SH-SY5Y (cell line): ENCODE data around the gene FGF13.

ENCODE experiments used
- GATA2 ChIP-seq: IDR thresholded peaks from 2 replicates; pipeline ENCODE4 v1.6.1; 2011; ENCODE audit warnings: mild to moderate bottlenecking, low read depth, low read length
- GATA3 ChIP-seq: IDR thresholded peaks from 2 replicates; pipeline ENCODE4 v1.6.1; 2011; ENCODE audit warnings: low read depth, mild to moderate bottlenecking, low read length, moderate library complexity

FGF13 gene

DNA sequence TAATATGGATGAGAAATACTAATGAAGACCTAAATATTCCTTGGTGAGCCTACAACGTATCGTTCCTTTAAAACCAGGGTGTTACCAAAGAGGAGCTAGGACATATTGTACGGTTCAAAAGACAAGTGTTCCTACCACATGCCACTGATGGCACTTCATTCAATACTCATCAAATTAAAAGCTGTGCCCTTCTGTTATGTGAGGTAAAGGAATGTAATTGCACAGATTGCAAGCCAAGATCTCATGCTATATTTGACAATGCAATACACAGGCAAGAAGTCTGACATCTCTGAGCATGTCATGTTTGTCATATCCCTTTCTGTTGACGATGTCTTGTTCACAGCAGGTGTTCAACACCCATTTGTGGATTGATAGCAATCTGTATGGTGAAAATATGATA is 6.9 kb downstream of the FGF13 start:
- TF ChIP-seq GATA2 (no peak), GATA3 (no peak)

DNA sequence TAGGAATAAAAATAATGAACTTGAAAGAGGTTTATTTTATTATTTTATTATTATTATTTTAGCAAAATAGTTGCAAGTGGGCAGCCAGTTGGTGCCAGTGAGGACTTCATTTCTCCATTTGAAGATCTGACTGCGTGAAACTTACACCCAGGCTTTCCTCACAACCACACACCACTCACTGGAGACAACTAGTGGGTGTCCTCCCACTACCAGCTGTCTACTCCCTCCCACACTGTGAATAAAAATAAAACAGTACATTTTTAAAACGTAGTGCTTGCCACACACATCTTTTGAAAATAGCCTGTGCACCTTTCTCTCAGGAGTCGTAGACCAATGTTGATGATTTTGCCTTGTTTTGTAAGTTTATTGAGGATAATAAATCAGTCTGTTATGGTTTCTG is 7.4 kb downstream of the FGF13 start:
- no peak for TF ChIP-seq GATA3
- TF ChIP-seq GATA2: no peak

DNA sequence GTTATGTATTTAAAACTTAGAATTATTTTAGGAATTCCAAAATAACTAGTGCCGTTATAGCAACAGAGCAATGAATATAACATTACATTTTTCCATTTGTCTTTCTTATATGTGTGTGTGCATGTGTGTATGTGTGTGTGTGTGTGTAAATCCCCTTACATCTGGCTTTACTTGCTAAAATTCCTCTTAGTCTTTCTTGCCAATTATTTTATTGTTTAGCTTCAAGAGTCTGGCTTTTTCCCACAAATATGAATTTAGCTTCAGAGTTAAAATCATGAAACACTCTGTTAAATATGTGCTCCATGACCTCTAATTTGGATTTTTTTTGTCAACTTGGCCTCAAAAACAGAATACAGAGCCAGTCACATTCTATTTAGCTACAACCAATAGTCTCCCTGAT is 18.9 kb downstream of the FGF13 start:
- no peak for TF ChIP-seq GATA3
- no peak for TF ChIP-seq GATA2

GRCh38 chrX:138691186-138691585 is 20.3 kb downstream of the FGF13 start:
- no peak for TF ChIP-seq GATA3
- TF ChIP-seq GATA2: no peak

DNA sequence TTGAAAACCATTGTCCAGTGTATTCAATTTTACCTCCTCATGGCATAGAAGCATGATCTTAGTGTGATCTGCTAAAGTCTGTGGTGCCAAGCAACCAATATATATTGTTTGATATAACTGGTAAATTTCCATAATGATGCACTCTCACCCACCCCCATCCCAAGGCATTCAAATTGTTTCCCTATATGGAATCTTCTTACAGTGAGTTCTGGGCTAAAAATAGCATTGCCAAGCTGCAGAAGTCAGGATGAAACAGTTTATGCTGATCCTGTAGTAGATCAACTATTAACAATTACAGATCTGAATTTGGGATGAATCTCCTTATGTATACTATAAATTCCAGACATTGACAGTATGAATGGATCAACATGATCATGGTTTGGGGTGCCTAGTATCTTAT is 20.9 kb downstream of the FGF13 start:
- TF ChIP-seq GATA2 (no peak), GATA3 (no peak)

DNA sequence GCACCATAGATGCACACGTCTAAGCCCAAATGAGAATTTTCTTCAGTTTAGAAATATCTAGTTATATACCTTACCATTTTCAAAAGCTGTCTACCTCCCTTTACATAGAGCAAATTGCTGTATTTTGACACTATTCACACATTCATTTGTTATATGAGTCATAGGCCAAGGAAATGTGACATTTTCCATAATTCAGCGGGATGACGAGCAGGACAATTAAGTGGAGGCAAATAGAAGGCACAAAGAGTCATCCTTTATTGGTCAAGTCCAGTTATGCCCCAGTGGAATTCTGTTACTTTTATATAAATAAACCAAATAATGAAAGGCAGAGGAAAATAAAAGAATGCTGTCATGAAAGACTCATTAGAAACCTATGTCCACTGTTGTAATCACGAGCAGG is 27.9 kb downstream of the FGF13 start:
- TF ChIP-seq GATA3: no peak
- TF ChIP-seq GATA2: no peak

DNA sequence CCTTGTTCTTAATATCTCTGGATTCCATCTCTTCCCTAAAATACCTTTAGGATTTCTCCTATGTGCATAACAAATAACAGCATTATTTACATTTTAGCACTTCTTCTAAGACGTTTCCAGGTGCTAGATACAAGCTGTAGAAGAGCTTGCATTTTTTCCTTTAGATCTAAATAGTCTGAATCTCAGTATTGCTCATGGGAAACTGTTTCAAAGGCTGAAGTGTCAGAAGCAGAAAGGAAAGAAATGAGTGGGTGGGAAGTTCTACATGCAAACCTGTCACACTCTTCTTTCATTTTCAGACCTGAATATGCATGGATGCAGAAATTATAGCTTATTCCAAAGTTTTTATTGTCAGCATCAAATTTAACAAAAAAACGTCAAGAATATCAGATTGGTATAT is 41.8 kb downstream of the FGF13 start:
- TF ChIP-seq GATA3 (no peak), GATA2 (no peak)

GRCh38 chrX:138664466-138664865 is 47.1 kb downstream of the FGF13 start:
- no peak for TF ChIP-seq GATA3
- TF ChIP-seq GATA2: no peak

DNA sequence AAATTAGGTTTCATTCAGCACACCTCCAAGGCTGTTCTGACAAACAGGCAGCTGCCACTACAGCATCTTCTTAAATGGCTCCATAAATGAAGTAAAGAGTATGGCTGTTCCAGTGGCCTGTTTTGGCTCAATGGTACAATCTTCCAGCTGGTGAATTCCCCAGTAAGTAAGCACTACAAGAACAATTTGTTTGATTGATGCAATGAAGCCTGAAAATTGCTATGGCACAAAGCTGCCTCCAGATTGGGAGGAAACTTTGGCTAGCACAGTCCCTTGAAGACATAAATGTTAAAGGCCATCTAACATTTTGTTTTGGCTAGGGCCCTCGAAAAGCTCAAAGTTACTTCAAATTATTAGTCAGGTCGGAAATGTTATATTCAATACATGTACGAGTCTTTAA is 47.5 kb downstream of the FGF13 start:
- TF ChIP-seq GATA2 (no peak), GATA3 (no peak)

DNA sequence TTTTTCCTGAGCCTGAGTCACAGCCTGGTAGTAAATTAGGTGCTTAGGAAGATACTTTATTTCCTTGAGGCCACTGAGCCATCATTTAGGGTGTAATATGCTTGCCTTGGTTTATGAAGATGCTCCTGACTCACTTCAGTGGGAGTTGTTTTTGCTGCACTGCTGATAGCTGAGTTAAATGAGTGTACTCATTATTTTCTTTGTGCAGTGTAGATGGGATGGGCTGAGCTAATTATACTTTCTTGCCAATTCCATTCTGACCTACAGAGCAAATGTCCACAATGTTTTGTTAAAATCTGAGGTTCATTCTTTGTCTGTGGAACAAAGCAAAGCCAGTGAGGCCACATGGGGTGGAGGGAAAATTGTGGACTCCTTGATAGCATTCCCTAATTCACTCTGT is 60.0 kb downstream of the FGF13 start:
- TF ChIP-seq GATA2 (no peak), GATA3 (no peak)

DNA sequence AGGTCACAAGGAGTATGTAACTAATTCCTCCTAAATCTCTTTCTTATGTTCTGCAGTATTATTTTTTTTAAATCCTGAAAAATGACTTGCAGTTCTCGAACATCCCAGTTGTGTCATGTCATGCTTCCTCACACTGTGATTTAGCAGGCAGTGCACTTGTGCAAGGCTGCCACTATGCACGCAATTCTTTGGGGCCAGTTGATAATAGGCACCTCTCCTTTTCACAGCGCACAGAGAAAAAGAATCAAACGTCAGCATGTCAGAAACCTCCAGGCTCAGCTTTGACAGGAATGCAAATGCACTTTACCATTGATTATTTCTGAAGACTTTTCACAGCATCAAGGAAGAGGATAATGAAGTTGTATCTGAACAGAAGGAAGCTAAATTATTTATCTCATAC is 62.9 kb downstream of the FGF13 start:
- TF ChIP-seq GATA2 (no peak), GATA3 (no peak)

DNA sequence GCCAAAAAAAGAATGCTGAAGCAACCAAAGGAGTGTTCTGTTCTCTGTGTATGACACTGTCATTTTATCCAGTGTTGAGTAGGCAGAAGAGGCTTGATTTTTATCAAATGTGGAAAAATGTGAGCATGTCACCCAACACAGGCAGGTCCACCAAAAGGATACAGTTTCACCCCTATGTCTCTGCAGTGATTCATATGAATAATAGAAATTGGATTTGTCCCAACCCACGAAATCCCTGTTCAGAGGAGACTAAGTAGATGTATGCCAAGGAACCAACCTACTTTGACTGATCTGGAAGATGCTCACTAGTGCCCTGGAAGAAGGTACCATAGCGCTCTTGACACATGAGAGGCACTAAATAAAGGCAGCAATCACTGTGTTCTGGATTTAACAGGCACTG is 72.5 kb downstream of the FGF13 start:
- TF ChIP-seq GATA3 (no peak), GATA2 (no peak)
